B cell (primary cell): ENCODE data around the gene SCUBE1. TPM values are rescaled to one million over a fixed set of nuclear protein-coding genes. Genes with fewer than 3 reads are reported as not detected.

Experiments
- ATAC-seq: fragments of 200-7000 bp; cut with Tn5 transposase; one replicate; pipeline ENCODE4 v1.10.0; 2021; ENCODE audit warnings: low read depth, mild to moderate bottlenecking, moderate number of reproducible peaks, moderate library complexity
- CTCF ChIA-PET: fragments of 350-600 bp; sonication (Branson Sonifier 250); formaldehyde crosslinking; loops from one replicate; lab custom pipeline; 2021; ENCODE audit warnings: antibody characterized with exemption, inconsistent platforms; lab: Charles Lee
- POLR2A ChIA-PET: fragments of 350-600 bp; sonication (Branson Sonifier 250); formaldehyde crosslinking; loops from one replicate; lab custom pipeline; 2021; ENCODE audit warnings: antibody characterized with exemption; lab: Charles Lee
- DNase-seq: peaks from one replicate; pipeline ENCODE4 v3.0.0; 2013
- H2AFZ ChIP-seq: 2 replicates; pipeline ENCODE4 v1.6.1; 2012; ENCODE audit warnings: mild to moderate bottlenecking, low read depth, low read length; ENCODE audit not compliant: insufficient read depth, poor library complexity, severe bottlenecking
- H3K27ac ChIP-seq, 2 donors: 1 replicate in 1 of 2; 2 replicates in 1 of 2; pipeline ENCODE4 v1.5.1; 2012 to 2013; ENCODE audit warnings: low read length in 2 of 2, mild to moderate bottlenecking in 2 of 2, moderate library complexity in 1 of 2
- H3K27me3 ChIP-seq, 4 experiments: fragments of 200-600 bp in 1 of 4; sonication (generic) in 1 of 4; replicated peaks in 1 of 4; 1 replicate in 2 of 4; 2 replicates in 2 of 4; pipeline versions ENCODE4 v1.6.1 to v1.7.0; 2013 to 2016; ENCODE audit warnings: low read length in 3 of 4, mild to moderate bottlenecking in 2 of 4, mixed read lengths in 1 of 4, moderate library complexity in 1 of 4; ENCODE audit not compliant: insufficient read depth in 4 of 4, control insufficient read depth in 3 of 4; ENCODE audit errors: control extremely low read depth in 1 of 4
- H3K36me3 ChIP-seq, 2 experiments: replicated peaks in 1 of 2; 1 replicate in 1 of 2; 2 replicates in 1 of 2; pipeline versions ENCODE4 v1.6.1 to v1.7.1; 2013; ENCODE audit warnings: low read length in 1 of 2; ENCODE audit not compliant: insufficient read depth in 2 of 2, control insufficient read depth in 1 of 2; ENCODE audit errors: control extremely low read depth in 1 of 2, extremely low read depth in 1 of 2
- H3K4me1 ChIP-seq, 2 donors: fragments of 200-600 bp in 1 of 2; sonication (generic) in 1 of 2; 1 replicate in 1 of 2; 2 replicates in 1 of 2; pipeline versions ENCODE4 v1.5.1 to v1.6.1; 2013 to 2017; ENCODE audit warnings: low read length in 2 of 2; ENCODE audit not compliant: control insufficient read depth in 2 of 2, insufficient read depth in 2 of 2
- H3K4me2 ChIP-seq: replicated peaks from 2 replicates; pipeline ENCODE3; 2012; ENCODE audit warnings: mild to moderate bottlenecking, low read depth, low read length; ENCODE audit not compliant: poor library complexity, severe bottlenecking
- H3K4me3 ChIP-seq, 5 experiments: fragments of 200-600 bp in 1 of 5; sonication (generic) in 1 of 5; 1 replicate in 3 of 5; 2 replicates in 2 of 5; pipeline versions ENCODE4 v1.5.1 to v1.7.0; 2011 to 2016; ENCODE audit warnings: low read length in 4 of 5, mild to moderate bottlenecking in 4 of 5, low read depth in 2 of 5, control low read depth in 1 of 5, moderate library complexity in 1 of 5; ENCODE audit not compliant: insufficient read depth in 1 of 5; ENCODE audit errors: control extremely low read depth in 1 of 5, extremely low read depth in 1 of 5
- H3K79me2 ChIP-seq: fragments of 200-600 bp; sonication (generic); one replicate; pipeline ENCODE4 v1.6.0; 2016; ENCODE audit warnings: low read length; ENCODE audit not compliant: control insufficient read depth, insufficient read depth
- H3K9ac ChIP-seq: fragments of 200-600 bp; sonication (generic); 2 replicates; pipeline ENCODE4 v1.6.1; 2017; ENCODE audit warnings: mild to moderate bottlenecking, low read length, moderate library complexity
- H3K9me3 ChIP-seq, 3 donors: one replicate each; pipeline versions ENCODE4 v1.6.1 to v1.7.1; 2013; ENCODE audit warnings: low read length in 2 of 3; ENCODE audit not compliant: control insufficient read depth in 2 of 3, insufficient read depth in 1 of 3; ENCODE audit errors: control extremely low read depth in 1 of 3
- H4K20me1 ChIP-seq: 2 replicates; pipeline ENCODE4 v1.6.0; 2012; ENCODE audit warnings: mild to moderate bottlenecking, low read length; ENCODE audit not compliant: insufficient read depth, control insufficient read depth, poor library complexity, severe bottlenecking
- H3K27ac Mint-ChIP-seq: one replicate; pipeline ENCODE4 v1.8.0; 2021; ENCODE audit warnings: mixed read lengths
- H3K27me3 Mint-ChIP-seq: one replicate; pipeline ENCODE4 v1.8.0; 2021; ENCODE audit warnings: mixed read lengths
- H3K4me1 Mint-ChIP-seq: one replicate; pipeline ENCODE4 v1.8.0; 2021; ENCODE audit warnings: mixed read lengths
- H3K4me3 Mint-ChIP-seq: one replicate; pipeline ENCODE4 v1.8.0; 2021; ENCODE audit warnings: mixed read lengths
- H3K9me3 Mint-ChIP-seq: one replicate; pipeline ENCODE4 v1.8.0; 2022; ENCODE audit warnings: mixed read lengths; ENCODE audit not compliant: insufficient read depth
- CTCF ChIP-seq: fragments of 200-600 bp; IDR thresholded peaks from one replicate; pipeline ENCODE4 v1.8.0; 2022; ENCODE audit warnings: antibody characterized with exemption, mild to moderate bottlenecking
- EZH2 ChIP-seq: IDR thresholded peaks from 2 replicates; pipeline ENCODE4 v1.6.1; 2012; ENCODE audit warnings: borderline replicate concordance, low read depth, mild to moderate bottlenecking, moderate library complexity, low read length; ENCODE audit not compliant: insufficient read depth, poor library complexity, severe bottlenecking
- WGBS: methylation state at CpG from one replicate; pipeline ENCODE4 v1.1.5; 2013; ENCODE audit warnings: missing lambda C conversion rate; ENCODE audit not compliant: insufficient coverage; 5-methylcytosine and 5-hydroxymethylcytosine counted together
- intact Hi-C: fragments of 100-400 bp; cut with micrococcal nuclease; formaldehyde crosslinking; loops from one replicate; pipeline ENCODE4 v1.10.0; 2022
- polyA plus RNA-seq: library from polyadenylated mRNA; depleted of rRNA; stranded (reverse); fragments of >200 nt; gene quantifications from 2 replicates; pipeline ENCODE4 v1.2.3, GENCODE V29; 2012
- total RNA-seq, 2 donors: library from RNA; stranded (reverse); fragments of 120-200 nt in 1 of 2; gene quantifications; 1 replicate in 1 of 2; 2 replicates in 1 of 2; pipeline versions ENCODE4 v1.2.3 to v1.2.4, GENCODE V29; 2013 to 2022

Gene SCUBE1
- total and polyA plus RNA-seq, 2 donors (not counting 1 experiment from before 2014, with no cell fraction given), result not detected

DNA sequence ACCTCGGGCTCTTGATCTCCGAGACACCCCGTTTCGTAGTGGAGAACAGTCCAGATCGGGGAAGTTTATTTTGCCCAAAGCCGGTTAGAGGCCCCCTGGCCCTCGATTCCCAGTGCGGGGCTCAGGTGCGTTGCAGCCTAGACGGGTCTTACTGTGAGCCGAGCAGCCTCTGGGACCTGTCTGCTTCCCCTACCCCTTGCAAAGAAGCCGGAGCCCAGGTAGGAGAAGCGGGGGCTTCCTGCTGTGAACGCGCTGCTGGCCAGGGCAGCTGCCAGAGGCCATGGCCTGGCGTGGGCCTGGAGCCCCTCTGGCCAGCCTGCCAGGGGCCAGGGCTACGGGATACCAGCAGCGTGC, 191.2 kb downstream of the SCUBE1 start:
- ATAC-seq (peak; percentile 5), DNase-seq (peak; percentile 67)
- peak overlapping the region; percentile 99 for H3K4me2 ChIP-seq
- Mint-ChIP-seq H3K27ac (peak overlapping the region; percentile 70), H3K4me1 (peaks cover 44% of the 10 kb centered on the region), H3K4me3 (peak overlapping the region; percentile 66), H3K9me3 (no peaks in the 10 kb centered on the region), H3K27me3 (no peaks in the 10 kb centered on the region)
- H2AFZ ChIP-seq, result peak overlapping the region; percentile 95
- TF ChIP-seq CTCF (no peak), EZH2 (no peak)
- H3K4me1 ChIP-seq, result peaks cover 33 to 54% of the 10 kb centered on the region in 2 donors
- H3K9ac ChIP-seq, result peak overlapping the region; percentile 85
- H4K20me1 ChIP-seq, result peaks cover 12% of the 10 kb centered on the region
- intact Hi-C loops, result loop anchor here (2.0 kb wide), 1 partner anchor 35 kb away; the partner anchor contains the start of gene TTLL12
- H3K79me2 ChIP-seq, result peaks cover 25% of the 10 kb centered on the region
- H3K27ac ChIP-seq, result peak overlapping the region; percentile 13 to 61
- no peaks in the 10 kb centered on the region for H3K36me3 ChIP-seq
- peak overlapping the region; percentile 56 to 89 (median 85) for H3K4me3 ChIP-seq
- H3K27me3 ChIP-seq, result no peaks in the 10 kb centered on the region
- H3K9me3 ChIP-seq, result no peaks in the 10 kb centered on the region
- 1% methylated on average over 18 of the region's 18 CpGs for WGBS
- ChIA-PET POLR2A (interaction anchor here (0.7 to 1.4 kb wide), 3 partner anchors 9 to 35 kb away, joined by 3 read pairs; partner anchors contain the start of genes MCAT and TTLL12), CTCF (no interaction called here)

- intact Hi-C loops, result loop anchor here (2.0 kb wide), 1 partner anchor 35 kb away; the partner anchor contains the start of gene TTLL12
- CTCF ChIA-PET, result interaction anchor here (2.6 kb wide), 1 partner anchor 14 kb away, joined by 10 read pairs; no protein-coding TSS in a partner anchor
Observed at GRCh38 chr22:43151251-43152002, 191.7 kb downstream of the SCUBE1 start, which contains the start of gene TSPO. TSPO (plus strand) TSS chr22:43151559; CDS start chr22:43159239, 7,680 bp downstream.

More at GRCh38 chr22:43151251-43152002, 191.7 kb downstream of the SCUBE1 start, which contains the start of gene TSPO:
- POLR2A ChIA-PET, result interaction anchor here (0.5 to 1.4 kb wide), 6 partner anchors 9 to 614 kb away, joined by 3 to 10 read pairs (median 4); partner anchors contain the start of genes MCAT and TTLL12
- Mint-ChIP-seq H3K27ac (peak within 1 kb of the TSS; percentile 88), H3K27me3 (no peaks in the 10 kb centered on the region), H3K9me3 (no peaks in the 10 kb centered on the region), H3K4me1 (peaks cover 47% of the 10 kb centered on the region), H3K4me3 (peak within 1 kb of the TSS; percentile 92)
- no peak for TF ChIP-seq CTCF
- TF ChIP-seq EZH2, result no peak
- Histone ChIP-seq H3K4me1 (peaks cover 38 to 59% of the 10 kb centered on the region in 2 donors), H3K36me3 (no peaks in the 10 kb centered on the region), H3K4me3 (peak within 1 kb of the TSS; percentile 56 to 89 (median 85)), H3K27ac (peak within 1 kb of the TSS; percentile 55 to 61), H4K20me1 (peaks cover 12% of the 10 kb centered on the region), H3K9me3 (no peaks in the 10 kb centered on the region), H3K79me2 (peaks cover 25% of the 10 kb centered on the region), H3K4me2 (peak within 1 kb of the TSS; percentile 99), H3K9ac (peak within 1 kb of the TSS; percentile 85), H3K27me3 (no peaks in the 10 kb centered on the region), H2AFZ (peak within 1 kb of the TSS; percentile 95)
- peak; percentile 69 for DNase-seq
- ATAC-seq, result peak; percentile 71
- WGBS, result 2% methylated on average over 73 of the region's 75 CpGs
